GM18868 (cell line): ENCODE data around the gene CDH4.

Experiments used
- ATAC-seq: cut with Tn5 transposase; IDR thresholded peaks from one replicate; pipeline ENCODE4 v1.9.1; 2021; ENCODE audit warnings: mild to moderate bottlenecking, moderate library complexity; ENCODE audit not compliant: unreplicated experiment

The CDH4 gene

DNA sequence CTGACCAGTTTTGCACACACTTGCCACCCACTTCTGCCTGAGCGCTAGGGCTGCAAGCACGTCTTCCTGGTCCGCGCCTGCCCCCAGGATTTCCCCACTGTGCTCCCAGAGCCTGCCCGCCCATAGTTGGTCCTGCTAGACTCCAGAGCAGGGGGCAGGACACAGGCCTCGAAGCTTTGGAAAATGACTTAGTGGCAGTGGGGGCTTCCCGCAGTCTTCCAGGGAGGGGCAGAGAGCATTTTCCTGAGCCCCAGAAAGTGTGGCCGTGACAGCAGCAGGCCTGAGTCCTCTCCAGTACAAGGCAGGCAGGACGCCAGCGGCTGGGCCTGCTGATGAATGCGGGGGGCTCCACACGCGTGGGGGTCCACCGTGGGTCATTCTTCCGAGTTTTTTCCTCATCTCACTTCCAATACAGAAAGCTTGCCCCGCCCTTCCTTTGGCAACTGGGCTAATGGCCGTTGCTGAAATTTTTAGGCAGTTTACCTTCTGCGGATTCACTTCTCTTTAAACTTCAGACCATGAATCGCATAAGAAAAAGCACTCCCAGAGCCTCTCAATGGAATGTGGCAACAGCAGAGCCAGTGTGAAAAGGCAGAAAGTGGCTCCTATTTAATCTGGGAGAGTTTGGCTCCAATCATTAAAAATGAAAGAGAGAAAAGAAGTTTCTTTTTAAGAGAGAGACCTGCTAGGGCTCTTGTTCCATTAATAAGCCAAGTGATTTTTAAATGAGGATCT lies 383.8 kb downstream of the CDH4 start:
- ATAC-seq: no peak

DNA sequence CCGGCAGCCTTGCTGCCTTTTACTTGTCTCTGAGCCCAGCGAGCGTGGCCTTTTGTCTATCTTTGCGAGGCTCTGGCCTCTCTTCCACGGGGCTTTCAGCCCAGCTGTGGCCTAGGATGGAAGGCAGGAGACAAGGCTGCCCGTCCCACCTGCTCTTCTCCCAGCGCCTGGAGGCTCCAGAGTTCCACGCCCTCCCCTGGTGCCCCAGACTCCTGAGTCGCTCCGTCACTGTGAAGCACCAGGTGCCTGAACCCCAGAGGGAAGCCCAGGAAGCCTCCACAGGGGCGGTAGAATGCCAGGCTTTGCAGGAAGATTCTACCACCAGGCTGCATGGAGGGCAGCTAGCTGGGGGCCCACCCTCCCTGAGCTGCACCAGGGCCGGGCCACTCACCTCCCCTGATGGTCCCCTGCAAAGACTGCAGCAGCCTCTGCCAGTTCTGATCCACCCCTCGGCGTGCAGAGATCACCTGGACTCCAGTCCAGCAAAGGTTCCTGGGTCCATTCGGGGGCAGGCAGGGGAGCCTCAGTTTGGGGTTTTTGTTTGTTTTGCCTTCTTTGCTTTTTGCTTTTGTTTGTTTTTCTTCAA lies 384.6 kb downstream of the CDH4 start:
- no peak for ATAC-seq

DNA sequence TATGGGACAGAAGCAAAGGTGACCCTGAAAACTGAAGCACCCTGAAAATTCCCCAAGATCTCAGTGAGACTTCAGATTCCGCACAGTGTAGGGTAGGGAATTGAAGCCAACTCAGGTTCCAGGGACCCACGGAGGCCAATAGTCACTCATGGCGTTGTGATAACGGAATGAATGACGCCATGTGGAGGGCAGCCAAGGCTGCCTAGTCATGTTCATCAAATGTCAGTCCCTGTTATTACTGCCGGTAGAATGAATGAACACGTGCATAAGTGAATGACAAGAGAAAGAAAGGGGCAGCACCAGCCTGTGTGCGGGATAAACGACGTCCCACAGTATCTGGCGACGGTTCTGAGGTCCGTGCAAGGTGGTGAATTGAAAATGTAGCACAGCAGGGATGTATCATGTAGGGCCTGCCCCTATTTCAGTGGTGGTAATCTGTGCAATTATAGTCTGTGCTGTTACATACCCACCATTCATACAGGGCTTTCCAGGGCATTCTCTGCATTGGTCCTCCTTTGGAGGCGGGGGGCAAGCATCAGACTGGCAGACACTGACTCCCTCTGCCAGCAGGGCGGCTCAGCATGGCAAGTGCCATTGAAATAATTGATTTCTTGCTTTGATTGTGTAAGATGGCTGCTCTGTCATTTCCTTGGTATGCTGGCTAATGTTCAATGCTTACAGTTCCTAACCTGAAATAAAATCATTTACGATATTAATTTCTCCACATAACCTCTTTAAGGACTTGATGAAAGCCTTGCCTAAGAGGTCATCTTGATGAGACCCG lies 386.9 kb downstream of the CDH4 start:
- ATAC-seq: no peak

DNA sequence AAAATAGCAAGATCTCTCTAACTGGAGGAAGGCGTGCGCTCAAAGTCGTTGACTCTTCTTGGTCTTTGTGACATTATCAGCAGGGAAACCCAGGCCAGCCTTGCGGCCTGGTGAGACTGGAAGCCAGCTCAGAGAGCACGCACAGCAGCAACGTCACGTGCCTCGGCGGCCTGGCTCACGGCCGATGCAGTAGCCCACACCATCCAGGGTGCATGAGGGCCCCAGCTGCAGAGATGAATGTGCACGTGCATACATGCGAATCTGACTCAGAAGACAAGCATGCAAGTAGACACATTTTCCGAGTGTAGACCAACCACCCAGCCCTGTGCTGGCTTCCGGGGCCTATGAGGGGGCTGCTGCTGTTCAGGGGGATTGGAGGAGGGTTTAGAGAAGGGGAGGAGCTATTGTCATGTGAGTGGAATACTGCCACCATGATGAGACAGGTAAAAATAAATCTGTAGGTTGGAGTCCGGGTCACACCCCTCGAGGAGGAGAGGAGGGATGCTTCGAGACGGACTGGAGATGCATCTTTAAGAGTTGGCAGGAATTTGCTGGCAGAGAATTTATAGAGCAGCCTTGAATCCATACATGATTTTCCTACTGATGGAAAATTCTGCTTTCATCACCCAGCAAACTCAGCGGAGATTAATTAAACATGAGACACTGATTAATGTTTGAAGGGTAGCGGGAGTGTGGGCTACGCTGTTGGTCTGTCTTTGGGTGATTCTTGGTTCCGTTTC lies 388.2 kb downstream of the CDH4 start:
- ATAC-seq: no peak

DNA sequence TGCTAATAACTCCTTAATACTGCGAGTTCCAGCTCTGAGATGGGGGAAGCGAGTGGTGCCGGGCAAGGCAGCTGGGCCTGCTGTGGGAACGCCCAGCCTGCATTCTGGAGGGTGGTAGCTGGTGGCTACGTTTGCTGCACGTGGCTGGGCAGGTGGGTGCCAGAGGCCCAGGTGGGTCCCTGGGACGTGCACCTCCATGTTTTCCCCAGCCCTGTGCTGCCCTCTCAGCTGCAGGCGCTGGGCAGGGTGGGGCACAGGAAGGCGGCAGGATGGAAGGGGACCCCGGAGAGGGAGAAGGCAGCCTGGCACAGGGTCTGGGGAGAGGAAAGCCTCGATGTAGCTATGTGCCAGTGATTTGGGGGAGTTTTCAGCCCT lies 388.8 kb downstream of the CDH4 start:
- ATAC-seq: no peak

DNA sequence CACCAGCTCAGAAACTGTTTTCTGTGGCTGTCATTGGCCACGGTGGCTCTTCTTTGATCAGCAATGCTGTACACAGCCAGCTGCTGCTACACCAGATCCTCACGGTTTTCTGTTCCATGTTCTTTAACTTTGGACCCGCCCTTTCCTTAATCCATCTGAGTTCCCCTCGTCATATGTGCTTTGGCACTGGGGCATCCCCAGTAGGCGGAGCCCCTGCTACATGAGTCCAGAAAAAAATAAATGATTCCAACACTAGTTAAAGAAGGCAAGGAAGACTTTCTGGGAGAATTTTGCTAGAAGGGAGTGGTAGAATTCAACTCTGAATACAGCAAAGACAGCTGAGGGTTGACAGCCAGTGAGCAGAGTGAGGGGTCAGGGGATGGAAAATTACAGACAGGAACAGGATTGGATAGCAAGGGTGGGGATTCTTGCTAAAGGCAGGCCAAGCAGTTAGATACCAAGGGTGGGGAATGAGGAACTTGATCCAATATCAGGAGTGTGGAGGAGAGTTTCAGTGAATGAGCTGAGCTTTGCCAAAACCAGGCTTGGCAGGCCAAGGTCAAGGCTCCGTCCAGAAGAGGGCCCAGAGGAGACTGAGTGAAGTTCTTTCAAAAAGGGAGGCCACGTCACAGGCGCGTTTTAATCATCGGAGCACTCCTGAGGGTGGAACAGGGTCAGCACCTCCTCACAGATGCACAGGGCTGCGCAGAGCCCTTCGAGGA lies 391.8 kb downstream of the CDH4 start:
- ATAC-seq: no peak

DNA sequence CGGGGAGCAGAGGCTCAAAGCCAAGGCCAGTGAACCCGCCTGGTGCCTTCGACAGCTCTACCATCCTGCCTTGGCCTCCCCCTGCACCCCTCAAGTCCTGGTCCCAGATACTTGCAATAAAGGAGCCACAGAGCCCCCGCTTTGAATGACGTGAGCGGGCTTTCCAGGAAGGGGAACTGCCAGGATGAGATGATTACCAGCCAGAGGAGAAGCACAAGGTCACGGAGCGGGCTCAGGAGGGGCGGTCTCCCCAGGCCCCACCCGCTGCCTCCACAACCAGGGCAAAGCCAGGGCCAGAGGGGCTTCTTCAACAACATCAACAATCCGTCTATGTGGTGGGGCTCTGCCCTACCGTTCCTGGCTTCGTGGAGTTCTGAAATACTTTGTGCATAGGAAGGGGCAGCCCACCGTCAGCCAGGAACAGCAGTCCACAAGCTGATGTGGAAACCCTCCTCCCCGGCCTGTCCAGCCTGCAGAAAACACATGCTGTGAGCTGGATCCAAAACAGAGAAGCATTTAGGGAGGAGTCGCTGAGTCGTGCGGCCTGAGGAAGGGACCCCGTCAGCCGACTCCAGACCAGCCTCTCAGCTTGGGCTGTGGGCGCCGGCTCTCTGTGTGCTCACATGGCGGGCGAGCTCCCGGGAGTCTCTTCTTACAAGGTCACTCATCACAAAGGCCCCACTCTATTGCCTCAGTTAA lies 392.5 kb downstream of the CDH4 start:
- ATAC-seq: no peak

DNA sequence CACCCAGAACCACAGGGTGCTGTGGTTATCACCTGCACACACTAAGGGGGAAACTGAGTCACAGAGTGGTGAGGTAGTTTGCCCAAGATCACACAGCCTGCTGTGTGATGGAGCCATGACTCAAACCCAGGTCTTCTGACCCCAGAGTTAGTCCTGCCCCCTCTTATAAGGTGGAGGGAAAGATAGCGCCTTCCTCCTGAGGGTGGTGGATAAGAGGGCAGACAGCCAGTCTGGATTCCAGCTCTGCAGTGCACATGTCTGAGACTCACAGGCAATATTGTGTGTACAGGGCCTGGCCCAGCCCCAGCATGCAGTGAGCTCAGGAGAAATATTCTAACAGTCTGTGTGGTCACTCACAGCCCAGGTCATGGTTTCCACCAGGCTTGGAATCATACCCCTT lies 393.7 kb downstream of the CDH4 start:
- ATAC-seq: no peak

DNA sequence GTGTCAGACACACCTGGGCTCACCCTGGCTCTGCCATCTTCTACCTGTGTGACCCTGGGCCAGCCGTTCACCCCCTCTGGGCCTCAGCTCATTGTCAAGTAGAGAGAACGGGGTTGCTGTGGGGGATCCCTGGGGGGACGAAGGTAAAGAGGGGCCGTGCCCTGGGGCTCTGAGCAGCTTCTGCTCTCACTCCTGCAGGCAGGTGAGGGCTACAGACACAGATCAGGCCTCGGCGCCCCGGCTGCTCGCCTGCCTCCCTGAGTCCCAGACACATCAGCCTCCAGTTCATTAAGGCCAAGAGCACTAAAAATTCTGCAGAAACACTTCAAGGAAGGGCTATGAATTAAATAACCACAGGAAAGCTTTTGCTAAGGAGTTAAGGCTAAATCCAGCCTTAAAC lies 394.4 kb downstream of the CDH4 start:
- no peak for ATAC-seq

DNA sequence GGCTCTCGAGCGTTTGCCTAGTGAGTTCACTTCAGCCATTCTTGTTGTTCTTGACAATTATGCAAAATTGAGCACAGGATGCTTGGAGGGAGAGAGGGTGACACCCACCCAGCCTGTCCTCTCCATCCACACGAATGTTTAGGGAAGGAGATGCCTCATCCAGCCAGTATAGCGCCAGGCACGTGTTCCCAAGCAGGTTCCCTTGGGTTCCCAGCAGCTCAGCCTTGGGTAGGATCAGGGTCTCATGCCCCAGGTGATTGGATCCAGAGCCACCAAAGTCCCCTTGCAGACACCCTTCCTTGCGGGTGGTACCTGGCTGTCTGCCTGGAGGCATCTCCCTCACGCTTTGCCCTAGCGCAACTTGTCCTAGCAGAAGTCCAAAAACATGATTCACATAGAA lies 394.9 kb downstream of the CDH4 start:
- ATAC-seq: no peak

DNA sequence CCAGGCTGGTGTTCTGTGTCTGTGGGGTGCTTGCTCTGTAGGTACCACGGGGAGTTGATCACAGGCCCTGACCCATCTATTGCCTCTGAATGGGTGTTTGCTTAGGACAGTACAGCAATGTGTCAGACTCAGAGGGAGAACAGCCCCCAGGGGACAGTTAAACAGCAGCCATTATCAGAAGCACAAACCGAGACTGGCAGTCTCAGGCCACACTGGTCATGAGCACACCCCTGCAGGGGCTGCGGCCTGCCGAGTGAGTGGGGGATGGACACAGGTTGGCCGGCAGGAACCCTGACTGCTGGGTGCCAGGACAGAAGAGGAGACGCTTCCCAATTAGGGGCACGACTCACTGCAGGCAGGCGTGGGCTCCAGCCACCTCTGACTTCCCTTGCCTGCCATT lies 395.6 kb downstream of the CDH4 start:
- ATAC-seq: no peak

DNA sequence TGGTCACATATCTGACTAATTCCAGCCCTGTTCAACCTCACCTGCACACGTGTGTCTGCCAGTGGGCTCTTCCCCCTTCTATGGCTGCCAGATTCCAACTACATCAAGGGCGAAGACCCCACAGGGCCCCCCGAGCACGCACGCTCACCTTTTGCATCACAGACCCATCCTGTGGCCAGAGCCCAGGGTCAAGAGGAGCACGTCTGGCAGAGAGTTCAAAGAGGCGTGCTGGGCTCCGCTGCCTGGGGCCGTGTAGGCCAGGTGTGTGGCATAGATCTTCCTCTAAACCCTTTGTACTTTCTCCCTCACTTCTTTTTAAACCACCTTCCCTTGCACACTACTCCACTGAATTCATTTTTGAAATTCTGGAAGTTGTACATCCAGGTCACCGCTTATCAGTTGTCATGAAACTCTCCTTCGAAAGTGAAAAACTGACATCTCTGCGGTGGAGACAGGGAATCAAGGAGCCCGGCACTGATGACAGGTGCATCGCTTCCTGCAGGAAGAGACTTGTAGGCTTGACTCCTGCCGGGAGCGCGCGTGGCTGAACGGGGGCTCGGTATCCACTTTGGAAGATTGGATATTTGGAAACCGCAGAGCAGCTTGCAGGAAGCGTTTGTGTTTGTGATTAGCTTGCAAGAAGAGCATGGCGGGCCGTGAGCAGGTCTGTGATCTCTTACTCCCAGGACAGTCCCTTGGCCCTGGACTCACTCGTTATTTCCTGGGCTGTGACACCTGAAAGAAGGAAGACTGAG lies 397.2 kb downstream of the CDH4 start:
- no peak for ATAC-seq

DNA sequence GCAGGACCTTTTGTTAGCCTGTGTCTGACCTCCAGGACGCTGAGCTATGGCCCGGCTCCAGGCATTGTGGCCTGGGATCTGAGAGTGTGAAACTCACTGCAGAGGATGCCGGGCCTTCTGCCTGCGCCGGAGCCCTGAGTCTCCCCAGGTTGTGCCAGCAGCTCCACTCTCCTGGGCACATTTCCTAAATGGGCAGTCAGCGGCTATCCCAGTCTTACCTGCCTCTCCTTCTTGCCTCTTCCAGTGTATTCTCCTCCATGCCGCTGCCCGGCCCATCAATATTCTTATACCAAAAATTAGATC lies 397.8 kb downstream of the CDH4 start:
- ATAC-seq: no peak

DNA sequence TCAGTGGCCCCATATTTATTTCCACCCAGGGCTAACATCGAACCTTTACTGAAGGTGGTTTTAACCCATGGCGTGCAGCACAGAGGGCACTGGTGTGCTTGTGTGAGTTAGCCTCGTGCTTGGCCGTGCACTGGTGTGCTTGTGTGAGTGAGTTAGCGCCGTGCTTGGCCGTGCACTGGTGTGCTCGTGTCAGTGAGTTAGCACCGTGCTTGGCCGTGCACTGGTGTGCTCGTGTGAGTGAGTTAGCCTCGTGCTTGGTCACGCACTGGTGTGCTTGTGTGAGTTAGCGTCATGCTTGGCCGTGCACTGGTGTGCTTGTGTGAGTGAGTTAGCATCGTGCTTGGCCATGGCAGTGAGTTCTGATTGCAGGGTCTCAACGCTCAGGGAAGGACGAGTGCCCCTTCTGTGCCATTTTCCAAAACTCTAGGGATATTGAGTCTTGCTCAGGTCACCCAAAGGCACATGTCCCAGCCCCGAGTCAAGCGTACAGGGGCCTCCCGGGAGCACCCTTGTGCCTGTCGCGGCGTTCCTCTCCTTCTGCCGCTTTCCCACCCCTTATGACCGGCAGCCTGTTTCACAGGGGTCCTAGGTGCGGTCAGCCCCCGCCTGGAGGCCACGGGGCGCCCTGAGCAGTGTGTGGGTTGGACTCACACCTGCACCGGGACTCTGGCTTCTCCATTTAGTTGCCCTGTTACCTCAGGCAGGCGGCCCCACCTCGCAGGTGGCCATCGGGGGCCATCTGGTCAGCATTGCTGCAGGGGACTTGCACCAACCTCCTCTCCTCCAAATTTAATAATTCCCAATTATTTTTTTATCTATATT lies 399.1 kb downstream of the CDH4 start:
- no peak for ATAC-seq

DNA sequence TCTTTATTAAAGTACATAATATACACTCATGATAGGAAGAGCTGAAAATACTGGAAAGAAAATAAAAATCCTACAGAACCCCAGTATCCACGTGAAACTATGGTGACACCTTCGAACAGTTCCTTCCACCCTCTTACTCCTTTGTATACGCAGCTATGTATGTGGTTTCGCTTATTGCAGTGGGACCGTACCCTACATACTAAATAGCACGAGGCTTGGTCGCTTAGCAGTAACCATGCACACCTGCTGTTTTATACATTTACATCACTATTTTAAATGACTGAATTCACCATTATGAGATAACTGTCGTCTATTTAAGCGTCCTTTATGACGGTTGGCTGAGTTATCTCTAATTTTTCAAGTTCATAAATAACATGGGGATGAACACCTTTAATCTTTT lies 400.1 kb downstream of the CDH4 start:
- no peak for ATAC-seq

DNA sequence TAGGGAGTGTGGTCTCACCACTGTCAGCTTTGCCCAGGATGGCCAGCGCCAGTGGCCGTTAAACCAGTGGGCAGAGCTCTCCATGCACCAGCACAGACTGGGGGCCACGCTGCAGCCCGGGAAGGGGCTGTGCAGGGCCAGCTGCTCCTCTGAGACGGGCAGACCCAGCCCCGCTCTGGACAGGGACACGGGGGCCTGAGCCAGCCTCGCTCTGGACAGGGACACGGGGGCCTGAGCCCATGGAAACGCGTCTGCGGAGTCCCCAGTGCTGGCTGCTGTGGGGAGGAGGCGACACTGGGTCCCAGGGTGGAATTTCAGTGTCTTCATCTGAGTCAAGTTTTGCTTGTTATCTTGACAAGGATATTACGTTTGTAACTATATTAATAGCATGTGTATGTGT lies 402.7 kb downstream of the CDH4 start:
- ATAC-seq: no peak

DNA sequence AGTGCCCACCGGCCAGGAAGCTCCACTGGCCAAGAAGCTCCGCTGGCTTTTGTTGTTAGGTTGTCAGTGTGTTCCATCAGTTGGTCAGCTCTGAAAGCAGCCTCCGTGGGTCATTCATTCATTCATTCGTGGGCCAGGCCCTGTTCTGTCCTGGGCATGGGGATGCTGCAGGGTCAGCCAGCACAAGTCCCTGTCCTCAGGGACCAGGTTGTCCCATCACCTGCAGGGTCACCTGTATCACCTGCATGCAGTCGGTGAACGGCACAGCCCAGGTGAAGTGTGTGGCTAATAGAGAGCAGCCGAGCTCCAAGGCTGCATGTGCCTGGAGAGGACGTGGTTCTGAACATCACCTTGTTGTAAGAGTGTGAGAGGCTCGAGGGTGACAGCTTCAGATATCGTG lies 403.5 kb downstream of the CDH4 start:
- ATAC-seq: no peak

DNA sequence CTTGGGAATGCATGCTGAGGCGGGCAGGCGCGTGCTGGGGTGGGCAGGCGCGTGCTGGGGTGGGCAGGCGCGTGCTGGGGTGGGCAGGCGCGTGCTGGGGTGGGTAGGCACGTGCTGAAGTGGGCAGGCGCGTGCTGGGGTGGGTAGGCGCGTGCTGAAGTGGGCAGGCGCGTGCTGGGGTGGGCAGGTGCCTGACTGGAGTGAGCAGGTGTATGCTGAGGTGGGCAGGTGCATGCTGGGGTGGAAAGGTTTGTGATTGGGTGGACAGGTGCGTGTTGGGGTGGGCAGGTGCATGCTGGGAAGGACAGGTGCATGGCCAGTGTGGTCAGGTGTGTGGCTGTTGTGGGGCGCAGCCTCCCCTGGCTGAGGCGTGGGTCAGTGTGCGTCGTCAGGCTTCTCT lies 404.1 kb downstream of the CDH4 start:
- no peak for ATAC-seq
